ENCODE data around the gene ACADVL.

The ACADVL gene

GRCh38 chr17:7191571-7192270, 28.0 kb upstream of the ACADVL start:
- DNase-seq: no peak

GRCh38 chr17:7192271-7192937, 27.3 kb upstream of the ACADVL start:
- no peak for DNase-seq

GRCh38 chr17:7195971-7196370, 23.8 kb upstream of the ACADVL start:
- no peak for DNase-seq

- no peak for DNase-seq
Measured at GRCh38 chr17:7196651-7197401, 22.9 kb upstream of the ACADVL start.

- no peak for DNase-seq
Measured at GRCh38 chr17:7203391-7203790, 16.3 kb upstream of the ACADVL start.

GRCh38 chr17:7204336-7204735, 15.4 kb upstream of the ACADVL start:
- peak in 1 of 2 experiments; percentile 29 for DNase-seq

- peak; percentile 71 to 81 for DNase-seq
Measured at GRCh38 chr17:7204828-7205461, 14.8 kb upstream of the ACADVL start.

GRCh38 chr17:7205561-7205960, 14.2 kb upstream of the ACADVL start:
- no peak for DNase-seq

GRCh38 chr17:7207120-7208001, 12.4 kb upstream of the ACADVL start:
- DNase-seq: no peak

GRCh38 chr17:7208027-7208571, 11.6 kb upstream of the ACADVL start:
- DNase-seq: no peak

- DNase-seq: no peak
Measured at GRCh38 chr17:7208754-7209460, 10.8 kb upstream of the ACADVL start.

- DNase-seq: peak in 1 of 2 experiments; percentile 0
Measured at GRCh38 chr17:7211491-7212273, 8.1 kb upstream of the ACADVL start.

GRCh38 chr17:7213895-7214299, 5.8 kb upstream of the ACADVL start:
- peak; percentile 83 to 84 for DNase-seq

GRCh38 chr17:7214300-7215135, 5.2 kb upstream of the ACADVL start:
- peak; percentile 91 to 95 for DNase-seq

- DNase-seq: no peak
Measured at GRCh38 chr17:7215136-7215638, 4.6 kb upstream of the ACADVL start.

GRCh38 chr17:7215652-7216180, 4.0 kb upstream of the ACADVL start:
- no peak for DNase-seq

GRCh38 chr17:7216242-7217112, 3.3 kb upstream of the ACADVL start:
- no peak for DNase-seq

Measured in NCI-H2081 (cell line).